SKM-1 (cell line): ENCODE measurements around the gene ARL6IP6.
A peak's percentile ranks its signal among the peaks of the same experiment; 100 is the strongest.
"Not testable (repeated sequence)": the region's sequence is repeated elsewhere in the genome, so short reads cannot be mapped to it uniquely, and the experiment has no call there.

Source experiments
- DNase-seq: peaks from one replicate; lab custom pipeline; 2025; ENCODE audit not compliant: unreplicated experiment; lab: John Stamatoyannopoulos, UW

ARL6IP6 gene

DNA sequence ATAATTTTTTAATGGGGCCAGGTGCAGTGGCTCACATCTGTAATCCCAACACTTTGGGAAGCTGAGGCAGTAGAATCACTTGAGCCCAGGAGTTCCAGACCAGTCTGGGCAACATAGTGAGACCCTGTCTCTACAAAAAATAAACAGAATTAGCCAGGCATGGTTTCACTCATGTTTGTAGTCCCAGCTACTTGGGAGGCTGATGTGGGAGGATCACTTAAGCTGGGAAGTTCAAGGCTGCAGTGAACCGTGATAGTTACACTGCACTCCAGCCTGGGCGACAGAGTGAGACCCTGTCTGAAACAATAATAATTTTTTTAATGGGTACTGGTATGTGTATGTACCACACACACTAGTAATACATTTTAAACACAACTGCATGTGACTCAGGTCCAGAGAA is 2.4 kb downstream of the ARL6IP6 start:
- no peak for DNase-seq

- DNase-seq: not testable (repeated sequence)
Measured at GRCh38 chr2:152722639-152723038, 4.2 kb downstream of the ARL6IP6 start.

GRCh38 chr2:152723918-152724317 is 5.5 kb downstream of the ARL6IP6 start:
- no peak for DNase-seq

GRCh38 chr2:152729844-152730243 is 11.4 kb downstream of the ARL6IP6 start:
- no peak for DNase-seq

DNA sequence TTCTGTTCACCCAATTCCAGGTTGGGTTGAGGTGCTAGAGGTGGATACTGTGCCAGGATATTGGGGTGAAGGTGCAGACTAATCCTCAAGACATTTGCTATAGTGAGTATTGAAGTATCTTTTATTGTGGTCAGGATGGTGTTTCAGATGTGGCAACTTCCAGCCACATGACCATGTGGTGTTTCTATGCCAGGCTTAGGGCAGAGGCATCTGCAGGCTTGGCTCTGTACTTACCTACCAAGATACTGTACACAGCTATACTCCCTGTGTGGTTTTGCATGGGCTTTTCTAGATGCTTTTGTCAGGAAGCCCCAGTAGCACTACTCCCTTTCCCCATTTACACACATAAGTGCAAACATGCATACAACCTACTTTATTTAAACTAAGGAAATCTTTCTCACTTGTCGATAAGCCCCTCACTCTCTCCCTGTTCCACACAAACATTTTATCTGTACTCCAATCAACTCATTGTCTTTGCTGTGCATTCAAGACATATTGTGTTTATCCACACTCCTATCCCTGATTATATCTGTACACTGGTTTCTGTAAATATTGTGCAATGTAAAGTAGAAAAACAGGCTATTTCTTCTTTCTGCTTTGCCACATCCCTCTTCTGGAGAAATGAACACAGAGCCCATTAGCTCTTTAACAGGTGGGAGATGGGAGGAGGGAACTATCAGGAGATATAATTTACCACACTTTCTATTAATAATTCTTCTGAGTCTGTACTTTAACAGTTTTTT is 12.3 kb downstream of the ARL6IP6 start:
- no peak for DNase-seq

DNA sequence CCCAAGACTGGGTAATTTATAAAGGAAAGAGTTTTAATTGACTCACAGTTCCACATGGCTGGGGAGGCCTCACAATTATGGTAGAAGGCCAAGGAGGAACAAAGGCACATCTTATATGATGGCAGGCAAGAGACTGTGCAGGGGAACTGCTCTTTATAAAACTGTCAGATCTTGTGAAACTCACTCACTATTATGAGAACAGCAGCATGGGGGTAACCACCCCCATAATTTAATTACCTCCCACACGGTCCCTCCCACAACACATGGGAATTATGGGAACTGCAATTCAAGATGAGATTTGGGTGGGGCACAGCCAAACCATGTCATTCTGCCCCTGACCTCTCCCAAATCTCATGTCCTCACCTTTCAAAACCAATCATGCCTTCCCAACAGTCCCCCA is 19.1 kb downstream of the ARL6IP6 start:
- not testable (repeated sequence) for DNase-seq

GRCh38 chr2:152738438-152738837 is 20.0 kb downstream of the ARL6IP6 start:
- no peak for DNase-seq

DNA sequence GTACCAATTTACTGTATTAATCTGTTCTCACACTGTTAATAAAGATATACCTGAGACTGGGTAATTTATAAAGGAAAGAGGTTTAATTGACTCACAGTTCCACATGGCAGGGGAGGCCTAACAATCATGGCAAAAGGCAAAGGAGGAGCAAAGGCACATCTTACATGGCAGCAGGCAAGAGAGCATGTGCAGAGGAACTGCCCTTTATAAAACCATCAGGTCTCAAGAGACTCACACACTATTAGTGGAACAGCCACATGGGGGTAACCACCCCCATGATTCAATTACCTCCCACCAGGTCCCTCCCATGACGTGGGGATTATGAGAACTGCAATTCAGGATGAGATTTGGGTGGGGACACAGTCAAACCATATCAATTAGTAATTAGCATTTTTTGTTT is 21.3 kb downstream of the ARL6IP6 start:
- DNase-seq: not testable (repeated sequence)

DNA sequence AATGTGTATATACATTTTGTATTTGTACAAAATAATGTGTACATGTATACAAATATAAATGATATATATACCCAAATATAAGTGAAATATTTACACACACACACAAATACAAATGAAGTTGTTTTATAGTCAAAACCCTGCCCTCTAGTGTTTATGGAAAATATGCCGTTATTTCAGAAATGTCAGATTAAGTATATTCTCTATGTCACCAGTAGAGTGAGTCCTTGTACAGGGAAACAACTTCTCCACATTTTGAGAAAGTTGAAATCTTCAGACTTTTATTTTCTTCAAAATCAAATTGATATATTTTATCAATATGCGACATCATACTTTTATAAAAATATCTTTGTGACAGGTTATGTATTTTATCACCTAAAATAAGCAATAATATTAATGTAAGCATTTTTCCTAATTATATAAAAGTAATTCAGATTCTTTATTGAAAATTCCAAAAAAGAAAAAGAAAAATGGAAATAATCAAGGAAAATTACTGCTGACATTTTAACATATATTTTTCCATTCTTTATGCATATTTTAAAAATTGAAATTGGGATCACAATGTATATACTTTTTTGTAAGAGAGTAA is 22.4 kb downstream of the ARL6IP6 start:
- DNase-seq: peak; percentile 40

DNA sequence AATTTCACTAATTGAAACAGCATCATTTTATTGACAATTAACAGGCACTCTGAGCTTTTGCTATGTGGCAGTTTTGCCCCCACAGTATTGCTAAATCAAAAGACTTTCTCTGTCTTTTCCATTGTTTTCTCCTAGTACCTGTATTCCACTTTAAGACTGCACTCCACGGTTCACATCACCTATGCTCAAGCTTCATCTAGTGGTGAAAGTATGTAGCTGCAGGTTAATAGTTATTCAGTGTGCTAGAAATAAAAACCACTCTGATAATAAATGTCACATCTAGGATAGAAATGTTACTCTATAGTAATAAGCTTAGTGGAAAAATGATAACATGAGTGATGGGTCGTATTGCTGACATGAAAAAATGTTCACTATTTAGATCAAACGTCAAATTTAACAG is 24.6 kb downstream of the ARL6IP6 start:
- DNase-seq: peak; percentile 11

- not testable (repeated sequence) for DNase-seq
Measured at GRCh38 chr2:152747751-152748150, 29.3 kb downstream of the ARL6IP6 start.

GRCh38 chr2:152755029-152755428 is 36.6 kb downstream of the ARL6IP6 start:
- no peak for DNase-seq

DNA sequence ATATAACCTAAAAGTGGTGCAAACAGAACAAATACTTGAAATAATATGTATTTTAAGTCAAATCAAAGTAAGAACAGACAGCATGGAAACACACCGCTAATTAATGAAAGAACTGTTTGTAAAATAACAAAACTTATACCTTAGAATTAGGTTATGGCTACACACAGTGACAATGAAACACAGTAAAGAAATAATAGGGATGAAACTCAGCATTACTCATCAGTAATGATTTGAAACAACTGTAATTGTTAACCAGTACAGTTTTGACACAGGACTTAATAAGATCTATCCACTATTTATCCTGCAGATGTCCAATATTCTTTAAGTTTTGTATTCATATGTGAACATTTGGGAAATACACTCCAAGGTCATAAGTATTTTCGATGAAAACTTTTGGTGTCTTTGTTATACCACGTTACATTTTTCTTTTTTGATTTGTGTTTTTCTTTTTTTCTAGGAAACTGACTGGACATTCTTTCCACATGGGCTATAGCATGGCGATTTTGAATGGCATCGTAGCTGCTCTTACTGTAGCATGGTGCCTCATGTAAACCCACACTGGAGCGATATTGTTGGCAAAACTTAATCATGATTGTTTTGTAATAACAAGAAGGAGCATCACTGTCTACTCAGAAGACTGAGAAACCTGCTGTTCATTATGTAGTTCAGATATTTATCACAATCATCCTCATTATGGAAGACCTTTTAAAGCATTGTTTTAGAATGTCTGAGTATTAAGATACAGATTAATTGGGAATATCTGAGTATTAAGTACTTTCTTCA is 41.1 kb downstream of the ARL6IP6 start:
- DNase-seq: no peak

DNA sequence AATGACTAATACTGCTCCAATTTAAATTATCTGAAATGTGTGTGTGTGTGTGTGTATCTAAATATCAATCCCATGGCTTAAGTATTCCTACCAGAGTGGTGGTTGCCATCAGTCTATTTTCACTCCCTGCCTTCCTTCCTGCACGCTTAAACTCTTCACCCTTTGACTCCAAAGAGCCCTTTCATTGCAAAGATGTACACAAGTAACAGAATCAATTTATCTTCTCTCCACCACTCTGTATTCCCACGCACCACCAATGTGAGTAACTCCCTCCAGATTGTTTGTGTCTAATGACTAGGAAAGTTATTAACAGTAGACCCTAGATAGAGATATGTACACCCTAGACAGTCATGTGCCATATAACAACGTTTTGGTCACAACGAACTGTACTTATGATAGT is 42.8 kb downstream of the ARL6IP6 start:
- no peak for DNase-seq

DNA sequence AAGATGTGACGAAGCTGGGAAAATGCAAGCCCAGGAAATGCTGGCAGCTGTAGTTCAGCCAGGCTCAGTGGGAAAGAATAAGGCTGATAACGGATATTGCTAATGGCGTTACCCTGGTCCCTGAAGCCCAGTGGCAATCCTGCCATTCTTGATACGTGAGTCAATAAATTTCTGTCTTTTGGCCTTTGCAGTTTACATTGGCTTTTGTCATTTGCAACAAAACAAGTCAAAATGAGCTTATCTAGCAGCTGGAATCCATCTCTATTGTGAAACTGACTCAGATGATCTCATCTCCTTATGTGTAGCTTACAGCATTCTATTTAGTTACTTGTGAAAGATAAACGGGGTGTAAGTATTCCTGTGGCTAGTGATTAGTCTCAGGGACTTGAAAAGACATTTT is 43.8 kb downstream of the ARL6IP6 start:
- DNase-seq: no peak

DNA sequence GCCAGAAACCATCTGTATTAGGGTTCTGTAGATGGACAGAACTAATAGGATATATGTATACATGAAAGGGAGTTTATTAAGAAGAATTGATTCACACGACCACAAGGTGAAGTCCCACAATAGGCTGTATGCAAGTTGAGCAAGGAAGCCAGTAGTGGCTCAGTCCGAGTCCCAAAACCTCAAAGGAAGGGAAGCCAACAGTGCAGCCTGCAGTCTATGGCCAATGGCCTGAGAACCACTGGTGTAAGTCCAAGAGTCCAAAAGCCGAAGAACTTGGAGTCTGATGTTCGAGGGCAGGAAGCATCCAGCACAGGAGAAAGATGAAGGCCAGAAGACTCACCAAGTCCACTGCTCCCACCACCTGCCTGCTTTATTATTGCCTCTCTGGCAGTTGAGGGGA is 44.8 kb downstream of the ARL6IP6 start:
- DNase-seq: not testable (repeated sequence)

- no peak for DNase-seq
Measured at GRCh38 chr2:152763651-152764050, 45.2 kb downstream of the ARL6IP6 start.

DNA sequence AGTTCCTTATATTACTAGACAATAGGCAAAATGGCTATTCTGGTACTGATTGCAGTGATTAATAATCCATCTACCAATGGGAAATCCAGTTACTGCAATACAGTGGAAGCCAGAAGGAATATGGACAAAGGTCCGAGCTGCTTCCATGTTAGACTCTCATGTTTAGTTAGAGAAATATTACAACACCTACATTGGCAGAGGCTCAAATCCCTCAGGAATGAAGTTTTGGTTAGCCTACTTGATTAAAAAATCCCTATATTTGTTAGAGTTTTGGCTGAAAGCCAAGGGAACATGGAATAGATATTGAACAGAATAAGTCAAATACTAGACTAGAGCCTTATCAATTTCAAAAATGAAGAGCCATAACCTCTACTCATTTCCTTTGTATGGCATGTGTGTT is 48.5 kb downstream of the ARL6IP6 start:
- DNase-seq: no peak

DNA sequence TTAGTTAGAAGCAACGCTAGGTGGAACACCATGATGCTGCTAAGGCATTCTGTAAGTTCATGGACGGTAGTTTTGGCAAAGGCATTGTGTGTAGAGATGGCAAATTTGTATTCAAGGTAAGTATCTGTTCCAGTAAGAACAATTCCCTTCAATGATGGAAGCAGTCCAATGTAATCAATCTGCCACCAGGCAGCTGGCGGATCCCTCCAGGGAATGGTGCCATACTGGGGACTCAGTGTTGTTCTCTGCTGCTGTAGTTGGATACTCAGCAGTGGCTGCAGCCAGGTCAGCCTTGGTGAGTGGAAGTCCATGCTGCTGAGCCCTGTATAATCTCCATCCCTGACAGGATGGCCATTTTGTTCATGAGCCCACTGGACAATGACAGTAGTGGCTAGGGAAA is 62.8 kb downstream of the ARL6IP6 start:
- DNase-seq: no peak

DNA sequence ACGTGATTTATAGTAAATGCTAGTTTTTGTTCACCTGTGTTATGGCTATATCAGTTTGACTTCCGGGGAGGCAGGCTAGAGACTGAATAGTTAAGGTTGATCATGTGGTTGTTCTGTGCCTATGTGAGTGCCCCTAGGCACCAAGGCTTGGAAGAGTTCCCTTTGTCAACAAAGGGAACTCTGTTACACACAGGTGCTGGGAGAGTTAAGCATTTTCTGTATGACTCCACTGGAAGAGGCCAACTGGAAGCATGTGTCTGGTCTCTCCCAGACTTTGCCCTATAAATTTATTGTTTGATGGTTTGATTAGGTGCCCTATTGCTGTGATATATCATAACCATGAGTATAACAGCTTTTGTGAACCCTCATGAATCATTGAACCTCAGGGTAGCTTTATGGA is 63.8 kb downstream of the ARL6IP6 start:
- no peak for DNase-seq

- no peak for DNase-seq
Measured at GRCh38 chr2:152790883-152791282, 72.5 kb downstream of the ARL6IP6 start.

- no peak for DNase-seq
Measured at GRCh38 chr2:152791979-152792378, 73.6 kb downstream of the ARL6IP6 start.
